Endothelial cell of umbilical vein (primary cell): ENCODE results near the gene PYROXD2. TPM values are rescaled to one million over a fixed set of nuclear protein-coding genes. Genes with fewer than 3 reads are reported as not detected.

Experiments
- BruUV-seq: library from RNA; stranded (reverse); fragments of 400-500 nt; replicated peaks from 2 replicates; lab custom pipeline; 2021; lab: Mats Ljungman, UMichigan
- CTCF ChIA-PET: fragments of 300-600, 350-600 bp; sonication (Branson Sonifier 250); formaldehyde crosslinking; loops from one replicate; lab custom pipeline; 2021; ENCODE audit warnings: antibody characterized with exemption, inconsistent platforms; lab: Charles Lee
- POLR2A ChIA-PET: fragments of 300-600, 350-600 bp; sonication (Branson Sonifier 250); formaldehyde crosslinking; loops from one replicate; lab custom pipeline; 2021; ENCODE audit warnings: antibody characterized with exemption, inconsistent platforms; lab: Charles Lee
- DNase-seq: peaks from one replicate; pipeline ENCODE4 v3.0.0-alpha.2; 2011; ENCODE audit warnings: low read depth, low spot score
- FAIRE-seq: peaks from 2 replicates; lab custom pipeline; 2011; peaks lifted over from hg19 to GRCh38; lab: Jason Lieb, UNC
- H2AFZ ChIP-seq: 2 replicates; pipeline ENCODE4 v1.6.0; 2012; ENCODE audit warnings: low read depth, low read length, control low read depth, inconsistent platforms
- H3K27ac ChIP-seq: 2 replicates; pipeline ENCODE4 v1.5.1; 2011; ENCODE audit warnings: low read depth, mild to moderate bottlenecking, control low read depth, low read length, moderate library complexity; ENCODE audit not compliant: insufficient read depth
- H3K27me3 ChIP-seq, 2 experiments: 2 replicates each; pipeline versions ENCODE4 v1.6.0 to v1.6.1; 2011; ENCODE audit warnings: low read length in 2 of 2, mixed read lengths in 1 of 2; ENCODE audit not compliant: control insufficient read depth in 2 of 2, insufficient read depth in 2 of 2
- H3K36me3 ChIP-seq, 2 experiments: 2 replicates in 1 of 2; 3 replicates in 1 of 2; pipeline ENCODE4 v1.5.1; 2011; ENCODE audit warnings: low read length in 2 of 2, mild to moderate bottlenecking in 1 of 2, moderate library complexity in 1 of 2; ENCODE audit not compliant: control insufficient read depth in 2 of 2, insufficient read depth in 2 of 2; ENCODE audit errors: extremely low read depth in 1 of 2
- H3K4me1 ChIP-seq: 3 replicates; pipeline ENCODE4 v1.5.1; 2011; ENCODE audit warnings: mild to moderate bottlenecking, low read length; ENCODE audit not compliant: control insufficient read depth, insufficient read depth; ENCODE audit errors: extremely low read depth
- H3K4me2 ChIP-seq: 2 replicates; pipeline ENCODE4 v1.6.1; 2011; ENCODE audit warnings: low read length, control low read depth, mixed read lengths; ENCODE audit not compliant: insufficient read depth
- H3K4me3 ChIP-seq, 3 experiments: fragments of 200-600 bp in 1 of 3; sonication (generic), shearing (Covaris generic) in 1 of 3; replicated peaks in 1 of 3; 2 replicates each; pipeline ENCODE4 v1.5.1; 2011 to 2016; ENCODE audit warnings: control low read depth in 3 of 3, low read length in 3 of 3, mild to moderate bottlenecking in 2 of 3, inconsistent platforms in 1 of 3, low read depth in 1 of 3, moderate library complexity in 1 of 3; ENCODE audit not compliant: insufficient read depth in 1 of 3
- H3K79me2 ChIP-seq: 2 replicates; pipeline ENCODE4 v1.6.0; 2012; ENCODE audit warnings: low read length, inconsistent platforms; ENCODE audit not compliant: control insufficient read depth, insufficient read depth
- H3K9ac ChIP-seq: replicated peaks from 2 replicates; pipeline ENCODE3; 2011; ENCODE audit warnings: low read length, control low read depth; ENCODE audit not compliant: insufficient read depth; ENCODE audit errors: extremely low read depth
- H3K9me1 ChIP-seq: replicated peaks from 3 replicates; pipeline ENCODE4 v1.6.0; 2011; ENCODE audit warnings: mild to moderate bottlenecking, low read length; ENCODE audit not compliant: control insufficient read depth, insufficient read depth; ENCODE audit errors: extremely low read depth
- H3K9me3 ChIP-seq: replicated peaks from 2 replicates; pipeline ENCODE4 v1.5.1; 2012; ENCODE audit warnings: low read length, inconsistent platforms; ENCODE audit not compliant: control insufficient read depth, insufficient read depth
- H4K20me1 ChIP-seq: replicated peaks from 2 replicates; pipeline ENCODE3; 2011; ENCODE audit warnings: mild to moderate bottlenecking, low read length; ENCODE audit not compliant: control insufficient read depth, insufficient read depth; ENCODE audit errors: extremely low read depth
- EZH2 ChIP-seq: IDR thresholded peaks from 2 replicates; pipeline ENCODE4 v1.6.1; 2012; ENCODE audit warnings: borderline replicate concordance, low read depth, mild to moderate bottlenecking, moderate library complexity, low read length, inconsistent platforms; ENCODE audit not compliant: severe bottlenecking
- FOS ChIP-seq: IDR thresholded peaks from 2 replicates; pipeline ENCODE4 v1.6.1; 2011; ENCODE audit warnings: mild to moderate bottlenecking, low read length, moderate library complexity, borderline replicate concordance; ENCODE audit not compliant: insufficient read depth
- GATA2 ChIP-seq: IDR thresholded peaks from 2 replicates; pipeline ENCODE4 v1.7.0; 2011; ENCODE audit warnings: low read depth, mild to moderate bottlenecking, moderate library complexity, mixed read lengths, low read length; ENCODE audit not compliant: insufficient read length, insufficient read depth
- JUN ChIP-seq: IDR thresholded peaks from 2 replicates; pipeline ENCODE4 v1.6.1; 2011; ENCODE audit warnings: borderline replicate concordance, low read depth; ENCODE audit not compliant: insufficient read length, insufficient read depth
- MAX ChIP-seq: IDR thresholded peaks from 2 replicates; pipeline ENCODE4 v1.6.1; 2011; ENCODE audit not compliant: insufficient read depth, insufficient read length
- MYC ChIP-seq: IDR thresholded peaks from one replicate; pipeline ENCODE4 v1.6.1; 2011; ENCODE audit warnings: mild to moderate bottlenecking, low read depth, low read length
- POLR2A ChIP-seq: IDR thresholded peaks from 2 replicates; pipeline ENCODE4 v1.6.1; 2012; ENCODE audit warnings: low read depth, mild to moderate bottlenecking, control low read depth, low read length
- POLR2AphosphoS5 ChIP-seq: IDR thresholded peaks from 2 replicates; pipeline ENCODE4 v1.6.1; 2012; ENCODE audit warnings: low read depth, mild to moderate bottlenecking, control low read depth, low read length, moderate library complexity; ENCODE audit not compliant: insufficient read depth
- dilution Hi-C: fragments of 300-500 bp; cut with MboI; formaldehyde crosslinking; loops from one replicate; pipeline ENCODE4 v1.15.0; 2019; ENCODE audit warnings: low sequenced_read_pairs; ENCODE audit not compliant: extremely low pct_ligation_motif_present
- intact Hi-C: fragments of 100-400 bp; cut with micrococcal nuclease; formaldehyde crosslinking; loops from one replicate; pipeline ENCODE4 v1.10.0; 2022
- polyA plus RNA-seq, 4 experiments: library from polyadenylated mRNA; depleted of rRNA in 3 of 4; stranded (reverse) in 3 of 4; unstranded in 1 of 4; fragments of >200 nt; gene quantifications; 2 replicates each; pipeline versions ENCODE4 v1.2.1 to v1.2.3, GENCODE V29; 2011 to 2012; ENCODE audit warnings: missing spikeins in 1 of 4
- total RNA-seq: library from RNA; stranded (reverse); gene quantifications from 2 replicates; pipeline ENCODE4 v1.2.3, GENCODE V29; 2021
- TF ChIP-seq, protein P1 (sequence below), 2 donors: IDR thresholded peaks; 1 replicate in 1 of 2; 2 replicates in 1 of 2; pipeline ENCODE4 v1.5.1; 2011; ENCODE audit warnings: low read length in 2 of 2, mild to moderate bottlenecking in 2 of 2, moderate library complexity in 2 of 2, control low read depth in 1 of 2, inconsistent platforms in 1 of 2, low read depth in 1 of 2; ENCODE audit not compliant: insufficient read depth in 1 of 2; ENCODE audit errors: extremely low read depth in 1 of 2

Gene PYROXD2
- total and polyA plus RNA-seq, 2 donors (not counting 3 experiments of a cell fraction or from before 2014, with no cell fraction given) = 7.0 to 13.7 TPM

DNA sequence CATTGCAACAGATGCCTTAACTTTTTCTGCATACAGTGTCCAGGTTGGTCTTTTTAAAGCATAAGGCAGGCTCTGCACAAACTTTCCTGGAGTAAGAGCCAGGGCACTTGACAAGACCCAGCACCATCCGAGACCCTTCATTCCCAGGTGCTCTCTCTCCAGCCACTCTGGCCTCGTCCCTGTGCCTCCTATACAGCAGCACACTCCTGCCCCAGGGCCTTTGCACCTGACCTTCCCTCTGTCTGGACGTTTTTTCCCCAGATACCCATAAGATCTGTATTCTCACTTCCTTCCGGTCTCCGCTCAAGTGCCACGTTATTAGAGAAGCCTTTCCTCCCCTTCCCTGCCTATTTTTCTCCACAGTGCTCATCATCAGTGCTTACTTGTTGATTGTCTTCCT, 25.6 kb downstream of the PYROXD2 start:
- BruUV-seq = no TSS peak
- no peaks in the 10 kb centered on the region for H3K9me3 ChIP-seq
- POLR2A ChIA-PET = no interaction called here

More for the DNA sequence above, 25.6 kb downstream of the PYROXD2 start:
- no peaks in the 10 kb centered on the region for H3K9me1 ChIP-seq
- no peak for DNase-seq
- no peak overlapping the region for H2AFZ ChIP-seq
- no peak overlapping the region for H3K4me3 ChIP-seq
- CTCF ChIA-PET = no interaction called here
- no peaks in the 10 kb centered on the region for H3K27me3 ChIP-seq
- no peaks in the 10 kb centered on the region for H3K4me1 ChIP-seq
- dilution Hi-C loops = no loop called here
- FAIRE-seq = no peak
- no peak overlapping the region for H3K27ac ChIP-seq
- no peaks in the 10 kb centered on the region for H4K20me1 ChIP-seq
- TF ChIP-seq POLR2AphosphoS5 (no peak), MYC (no peak), EZH2 (no peak), POLR2A (no peak), MAX (no peak), GATA2 (no peak), JUN (no peak), FOS (no peak)
- TF ChIP-seq, protein P1, sequence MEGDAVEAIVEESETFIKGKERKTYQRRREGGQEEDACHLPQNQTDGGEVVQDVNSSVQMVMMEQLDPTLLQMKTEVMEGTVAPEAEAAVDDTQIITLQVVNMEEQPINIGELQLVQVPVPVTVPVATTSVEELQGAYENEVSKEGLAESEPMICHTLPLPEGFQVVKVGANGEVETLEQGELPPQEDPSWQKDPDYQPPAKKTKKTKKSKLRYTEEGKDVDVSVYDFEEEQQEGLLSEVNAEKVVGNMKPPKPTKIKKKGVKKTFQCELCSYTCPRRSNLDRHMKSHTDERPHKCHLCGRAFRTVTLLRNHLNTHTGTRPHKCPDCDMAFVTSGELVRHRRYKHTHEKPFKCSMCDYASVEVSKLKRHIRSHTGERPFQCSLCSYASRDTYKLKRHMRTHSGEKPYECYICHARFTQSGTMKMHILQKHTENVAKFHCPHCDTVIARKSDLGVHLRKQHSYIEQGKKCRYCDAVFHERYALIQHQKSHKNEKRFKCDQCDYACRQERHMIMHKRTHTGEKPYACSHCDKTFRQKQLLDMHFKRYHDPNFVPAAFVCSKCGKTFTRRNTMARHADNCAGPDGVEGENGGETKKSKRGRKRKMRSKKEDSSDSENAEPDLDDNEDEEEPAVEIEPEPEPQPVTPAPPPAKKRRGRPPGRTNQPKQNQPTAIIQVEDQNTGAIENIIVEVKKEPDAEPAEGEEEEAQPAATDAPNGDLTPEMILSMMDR (IDR thresholded peaks at IDR 0.05; ENCODE audit: extremely low read depth in 1 of 2, insufficient read depth in 1 of 2, low read depth in 1 of 2, low read length in 2 of 2) = no peak
- no peak overlapping the region for H3K9ac ChIP-seq
- no peaks in the 10 kb centered on the region for H3K79me2 ChIP-seq
- intact Hi-C loops = no loop called here
- H3K36me3 ChIP-seq = no peaks in the 10 kb centered on the region
- no peak overlapping the region for H3K4me2 ChIP-seq
